HEK293T (cell line): Measurements from ENCODE around the gene HOXD10.

Experiments used
- CTCF ChIA-PET: fragments of 350-600 bp; formaldehyde crosslinking; extraction: SDS; loops from one replicate; lab custom pipeline; 2021; ENCODE audit warnings: antibody characterized with exemption, inconsistent platforms; lab: Yijun Ruan, JAX
- POLR2A ChIA-PET: fragments of 350-600 bp; formaldehyde crosslinking; extraction: SDS; loops from one replicate; lab custom pipeline; 2020; ENCODE audit warnings: antibody characterized with exemption, inconsistent platforms; lab: Yijun Ruan, JAX
- DNase-seq: peaks from one replicate; pipeline ENCODE4 v3.0.0; 2012; ENCODE audit warnings: mixed read lengths; ENCODE audit errors: extremely low spot score
- ARNT ChIP-seq: fragments of 450-650 bp; IDR thresholded peaks from 2 replicates; pipeline ENCODE4 v1.6.1; 2017; ENCODE audit warnings: mild to moderate bottlenecking
- BHLHE40 ChIP-seq: fragments of 450-650 bp; IDR thresholded peaks from 2 replicates; pipeline ENCODE4 v1.6.1; 2016; ENCODE audit warnings: mild to moderate bottlenecking, moderate library complexity, borderline replicate concordance
- CTBP1 ChIP-seq: fragments of 450-650 bp; IDR thresholded peaks from 2 replicates; pipeline ENCODE4 v1.6.1; 2016; ENCODE audit warnings: borderline replicate concordance
- ELF4 ChIP-seq: fragments of 450-650 bp; IDR thresholded peaks from 2 replicates; pipeline ENCODE4 v1.6.1; 2017; ENCODE audit warnings: antibody characterized with exemption
- FOXA1 ChIP-seq: fragments of 450-650 bp; IDR thresholded peaks from 2 replicates; pipeline ENCODE4 v1.6.1; 2016; ENCODE audit warnings: mild to moderate bottlenecking
- FOXK2 ChIP-seq: fragments of 450-650 bp; IDR thresholded peaks from 2 replicates; pipeline ENCODE4 v1.6.1; 2016; ENCODE audit warnings: mild to moderate bottlenecking
- FOXM1 ChIP-seq: fragments of 450-650 bp; IDR thresholded peaks from 2 replicates; pipeline ENCODE4 v1.6.1; 2017; ENCODE audit warnings: mild to moderate bottlenecking, borderline replicate concordance
- HDGF ChIP-seq: fragments of 450-650 bp; IDR thresholded peaks from 2 replicates; pipeline ENCODE4 v1.6.1; 2017; ENCODE audit warnings: antibody characterized with exemption, borderline replicate concordance
- L3MBTL2 ChIP-seq: fragments of 450-650 bp; conservative IDR thresholded peaks from 2 replicates; pipeline ENCODE4 v1.6.1; 2016; ENCODE audit warnings: mild to moderate bottlenecking
- LEF1 ChIP-seq: fragments of 450-650 bp; IDR thresholded peaks from 2 replicates; pipeline ENCODE4 v1.6.1; 2017; ENCODE audit warnings: mild to moderate bottlenecking, borderline replicate concordance
- NFRKB ChIP-seq: fragments of 450-650 bp; IDR thresholded peaks from 2 replicates; pipeline ENCODE4 v1.6.1; 2016; ENCODE audit warnings: mild to moderate bottlenecking, moderate library complexity
- SP1 ChIP-seq: fragments of 450-650 bp; IDR thresholded peaks from 2 replicates; pipeline ENCODE4 v1.6.1; 2017
- SUZ12 ChIP-seq: fragments of 450-650 bp; IDR thresholded peaks from 2 replicates; pipeline ENCODE4 v1.6.1; 2016; ENCODE audit warnings: mild to moderate bottlenecking
- TARDBP ChIP-seq: fragments of 450-650 bp; IDR thresholded peaks from 2 replicates; pipeline ENCODE4 v1.6.1; 2016
- ZNF384 ChIP-seq: fragments of 450-650 bp; IDR thresholded peaks from 2 replicates; pipeline ENCODE4 v1.6.1; 2016
- TF ChIP-seq, protein P1 (sequence below): fragments of 450-650 bp; IDR thresholded peaks from 2 replicates; pipeline ENCODE4 v1.6.1; 2016

The HOXD10 gene

DNA sequence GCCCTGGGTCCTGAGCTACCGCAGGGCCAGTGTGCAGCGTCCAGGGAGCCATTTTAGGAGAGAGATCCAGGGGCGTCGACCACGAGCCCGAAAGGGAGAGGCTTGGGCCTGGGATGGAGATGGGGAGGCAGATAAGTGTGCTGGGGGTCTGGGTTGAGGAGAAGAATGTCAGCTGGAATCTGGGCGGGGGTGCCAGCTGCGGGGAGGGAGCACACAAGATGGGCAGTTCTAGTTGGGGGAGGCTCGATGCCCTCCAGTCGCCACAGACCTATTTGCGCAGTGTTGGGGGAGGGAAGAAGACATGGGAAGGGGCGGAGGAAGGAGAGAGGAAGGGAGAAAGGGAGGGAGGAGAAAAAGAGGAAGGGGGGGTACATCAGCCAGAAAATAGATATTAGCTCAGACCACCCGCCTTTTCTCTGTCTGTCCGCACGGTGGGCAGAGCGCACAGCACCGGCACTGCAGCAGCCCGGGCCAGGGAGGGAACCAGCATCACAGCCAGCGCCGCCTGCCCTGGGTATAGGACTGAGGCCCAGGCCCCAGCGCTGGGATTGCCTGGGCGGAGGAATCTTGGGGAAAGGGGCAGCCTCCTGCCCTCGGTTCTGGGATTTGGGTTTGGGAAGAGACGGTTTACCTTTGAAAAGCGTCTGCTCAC, 11.4 kb upstream of the HOXD10 start:
- TF ChIP-seq CTBP1 (peak; percentile 54), TARDBP (no peak), FOXA1 (no peak), L3MBTL2 (peak; percentile 79)
- POLR2A ChIA-PET = interaction anchor here (0.8 to 5.7 kb wide), 21 partner anchors 8 to 938 kb away, joined by 3 to 117 read pairs (median 4); partner anchors contain the start of genes HOXD13, HOXD8 and LNPK
- CTCF ChIA-PET = interaction anchor here (0.6 to 1.4 kb wide), 3 partner anchors 11 to 255 kb away, joined by 3 to 5 read pairs (median 4); no protein-coding TSS in a partner anchor
- DNase-seq = no peak

DNA sequence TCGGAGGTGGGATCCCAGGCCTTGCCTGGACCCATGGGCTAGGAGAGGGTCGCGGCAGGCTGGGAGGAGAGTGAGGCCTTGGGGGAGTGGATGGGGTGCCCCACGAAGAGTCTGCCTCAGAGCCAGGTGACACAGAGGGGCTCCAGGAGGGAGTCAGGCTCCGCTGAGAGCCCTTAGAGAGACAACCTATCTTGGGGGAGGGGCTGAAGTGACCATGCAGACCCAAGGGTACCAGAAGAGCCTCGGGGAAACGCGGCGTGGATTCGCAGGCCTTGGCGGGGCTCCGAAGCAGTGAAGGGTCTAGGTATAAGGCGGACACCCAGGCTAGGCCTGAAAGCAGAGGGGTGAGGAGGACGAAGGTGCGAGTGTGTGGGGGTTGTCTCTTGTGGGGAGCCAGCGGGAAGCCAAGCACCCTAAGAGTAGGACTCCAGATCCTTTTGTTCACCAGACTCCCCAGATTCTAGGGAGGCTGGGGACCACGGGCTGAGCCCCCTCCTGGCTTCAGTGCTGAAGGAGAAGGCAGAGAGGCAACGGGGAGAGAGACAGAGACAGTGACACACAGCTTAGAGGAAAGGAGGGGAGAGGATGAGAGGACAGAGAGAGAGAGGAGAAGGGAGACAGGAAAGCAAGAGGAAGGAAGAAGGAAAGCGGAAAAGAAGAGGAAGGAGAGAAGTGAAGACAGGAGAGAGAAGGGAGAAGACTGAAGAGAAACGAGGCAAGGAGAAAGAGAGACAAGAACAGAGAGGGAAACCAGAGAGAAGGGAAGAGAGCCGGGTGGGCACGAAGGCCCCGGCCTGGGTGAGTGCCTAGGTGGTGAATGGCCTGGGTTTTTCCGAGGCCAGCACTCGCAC, 10.6 kb upstream of the HOXD10 start:
- ChIA-PET CTCF (no interaction called here), POLR2A (interaction anchor here (0.8 to 5.7 kb wide), 14 partner anchors 11 to 938 kb away, joined by 3 to 117 read pairs (median 4); partner anchors contain the start of genes HOXD13 and HOXD8)
- TF ChIP-seq L3MBTL2 (0 out of 2 replicates have a peak, but pooled peaks have one; percentile 52), FOXM1 (no peak)
- DNase-seq = no peak

DNA sequence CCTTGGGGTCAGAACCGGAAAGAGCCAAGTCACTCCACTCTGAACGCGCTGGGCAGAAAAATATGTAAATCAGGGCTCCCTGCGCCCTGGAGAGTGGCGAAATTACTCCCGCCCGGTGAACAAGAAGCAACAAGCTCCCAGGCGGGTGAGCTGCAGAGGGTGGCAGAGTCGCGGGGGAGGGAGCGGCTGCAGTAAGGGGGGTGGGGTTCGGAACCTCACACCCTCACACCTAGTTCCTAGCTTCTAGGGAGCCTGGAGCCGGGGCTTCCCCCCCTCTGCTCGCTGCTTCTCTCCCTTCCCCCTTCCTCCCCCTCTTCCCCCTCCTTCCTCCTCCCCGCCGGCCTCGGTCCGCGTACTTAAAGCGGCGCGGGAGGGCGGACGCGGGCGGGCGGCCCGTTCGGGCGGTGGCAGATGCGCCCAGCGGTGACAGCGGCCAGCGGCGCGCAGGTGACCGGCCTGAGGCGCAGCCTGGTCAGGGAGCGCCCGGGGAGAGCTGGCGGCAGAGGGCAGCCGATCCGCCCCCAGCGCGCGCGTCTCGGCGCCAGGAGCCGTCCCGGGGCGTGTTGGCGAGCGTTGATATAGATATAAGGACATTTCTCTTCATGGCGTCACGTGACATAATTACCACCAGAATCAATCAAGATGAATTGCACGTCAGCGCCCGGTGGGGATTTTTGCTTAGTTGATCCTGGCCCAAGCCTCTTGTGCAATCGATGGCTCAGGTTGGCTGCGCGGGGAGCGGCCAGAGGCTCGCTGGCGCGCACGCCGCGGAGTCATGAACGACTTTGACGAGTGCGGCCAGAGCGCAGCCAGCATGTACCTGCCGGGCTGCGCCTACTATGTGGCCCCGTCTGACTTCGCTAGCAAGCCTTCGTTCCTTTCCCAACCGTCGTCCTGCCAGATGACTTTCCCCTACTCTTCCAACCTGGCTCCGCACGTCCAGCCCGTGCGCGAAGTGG, 9.7 kb upstream of the HOXD10 start, which contains the start of gene HOXD11:
Gene HOXD11 (plus strand): TSS at position 700 of the 959 bp plus-strand sequence. CDS start 76 bp downstream, at position 776.
- TF ChIP-seq HDGF (no peak), FOXM1 (peak; percentile 54; the same call in 1 of the 2 replicates), CTBP1 (peak; percentile 96), LEF1 (peak; percentile 90; the same call in 1 of the 2 replicates), SUZ12 (no peak), ARNT (peak; percentile 89), L3MBTL2 (peak; percentile 56; the same call in 1 of the 2 replicates)
- TF ChIP-seq, protein P1, sequence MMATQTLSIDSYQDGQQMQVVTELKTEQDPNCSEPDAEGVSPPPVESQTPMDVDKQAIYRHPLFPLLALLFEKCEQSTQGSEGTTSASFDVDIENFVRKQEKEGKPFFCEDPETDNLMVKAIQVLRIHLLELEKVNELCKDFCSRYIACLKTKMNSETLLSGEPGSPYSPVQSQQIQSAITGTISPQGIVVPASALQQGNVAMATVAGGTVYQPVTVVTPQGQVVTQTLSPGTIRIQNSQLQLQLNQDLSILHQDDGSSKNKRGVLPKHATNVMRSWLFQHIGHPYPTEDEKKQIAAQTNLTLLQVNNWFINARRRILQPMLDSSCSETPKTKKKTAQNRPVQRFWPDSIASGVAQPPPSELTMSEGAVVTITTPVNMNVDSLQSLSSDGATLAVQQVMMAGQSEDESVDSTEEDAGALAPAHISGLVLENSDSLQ = peak; percentile 97
- CTCF ChIA-PET = no interaction called here
- DNase-seq = peak; percentile 81
- POLR2A ChIA-PET = interaction anchor here (1.3 to 5.7 kb wide), 6 partner anchors 12 to 300 kb away, joined by 3 to 117 read pairs (median 14); partner anchors contain the start of genes HOXD13 and HOXD8

DNA sequence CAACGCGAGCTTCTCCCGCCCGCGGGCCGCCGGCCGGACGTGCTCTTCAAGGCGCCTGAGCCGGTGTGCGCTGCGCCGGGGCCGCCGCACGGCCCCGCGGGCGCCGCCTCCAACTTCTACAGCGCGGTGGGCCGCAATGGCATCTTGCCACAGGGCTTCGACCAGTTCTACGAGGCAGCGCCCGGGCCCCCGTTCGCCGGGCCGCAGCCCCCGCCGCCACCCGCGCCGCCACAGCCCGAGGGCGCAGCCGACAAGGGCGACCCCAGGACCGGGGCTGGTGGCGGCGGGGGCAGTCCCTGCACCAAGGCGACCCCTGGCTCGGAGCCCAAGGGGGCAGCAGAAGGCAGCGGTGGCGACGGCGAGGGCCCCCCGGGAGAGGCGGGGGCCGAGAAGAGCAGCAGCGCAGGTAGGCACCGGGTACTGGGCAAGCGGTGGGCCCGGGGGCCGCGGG, 8.8 kb upstream of the HOXD10 start:
- TF ChIP-seq CTBP1 (no peak), FOXK2 (no peak), NFRKB (no peak), BHLHE40 (no peak), FOXM1 (no peak), ELF4 (no peak), SUZ12 (no peak), ARNT (no peak), SP1 (no peak), L3MBTL2 (no peak), TARDBP (no peak)
- TF ChIP-seq, protein P1 = no peak
- no peak for DNase-seq
- POLR2A ChIA-PET = interaction anchor here (3.9 kb wide), 1 partner anchor 24 kb away, joined by 35 read pairs; the partner anchor contains the start of gene HOXD8
- CTCF ChIA-PET = no interaction called here

DNA sequence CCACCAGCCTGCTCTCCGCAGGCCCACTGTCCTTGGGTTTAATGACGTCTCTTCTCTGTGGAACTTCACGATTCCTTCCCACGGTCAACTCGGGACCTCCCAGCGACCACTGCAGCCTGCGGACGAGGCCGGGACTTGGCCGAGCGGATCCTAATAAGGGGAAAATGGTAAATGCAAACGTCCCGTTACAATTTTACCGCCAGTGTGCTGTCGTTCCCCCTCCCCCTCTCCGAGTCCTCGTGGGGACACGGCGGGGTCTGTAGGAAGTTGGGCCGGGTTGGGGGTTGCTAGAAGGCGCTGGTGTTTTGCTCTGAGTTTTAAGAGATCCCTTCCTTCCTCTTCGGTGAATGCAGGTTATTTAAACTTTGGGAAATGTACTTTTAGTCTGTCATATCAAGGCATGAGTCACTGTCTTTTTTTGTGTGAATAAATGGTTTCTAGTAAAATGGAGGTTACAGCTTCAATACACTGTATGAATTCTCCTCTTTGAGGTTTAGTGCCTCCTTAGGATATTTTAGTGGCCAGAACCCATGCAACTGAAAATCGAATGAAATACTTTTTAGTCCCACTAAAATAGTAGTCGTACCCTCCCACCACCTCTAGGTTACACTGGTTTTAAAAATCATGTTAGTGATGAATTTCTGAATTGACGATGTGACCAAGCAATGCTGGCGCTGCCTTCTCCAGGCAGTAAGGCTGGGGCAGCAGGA, 7.2 kb upstream of the HOXD10 start:
- TF ChIP-seq CTBP1 = no peak
- no peak for TF ChIP-seq ZNF384
- TF ChIP-seq ELF4 = no peak
- TF ChIP-seq, protein P1 = no peak
- TF ChIP-seq LEF1 = no peak
- no peak for TF ChIP-seq SP1
- TF ChIP-seq SUZ12 = no peak
- no peak for TF ChIP-seq FOXA1
- no peak for DNase-seq
- ChIA-PET POLR2A (interaction anchor here (1.0 kb wide), 1 partner anchor 11 kb away, joined by 3 read pairs; no protein-coding TSS in a partner anchor), CTCF (no interaction called here)
